ENCODE measurements around the gene CLC.

The CLC gene

DNA sequence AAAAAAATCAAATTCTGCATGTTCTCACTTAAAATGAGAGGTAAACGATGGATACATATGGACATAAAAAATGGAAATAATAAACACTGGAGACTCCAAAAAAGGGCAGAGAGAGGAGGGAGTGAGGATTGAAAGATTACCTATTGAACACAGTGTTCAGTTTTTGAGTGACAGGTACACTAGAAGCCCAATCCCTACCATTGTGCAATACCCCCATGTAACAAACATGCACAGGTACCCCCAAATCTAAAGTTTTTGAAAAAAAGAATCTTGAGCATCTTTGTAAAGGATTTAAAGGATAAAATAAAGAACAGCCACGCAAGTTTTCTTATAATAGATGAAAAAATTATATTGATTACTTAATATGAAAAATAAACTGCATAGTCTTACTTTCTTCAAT lies 16.7 kb upstream of the CLC start (continued):
- TF ChIP-seq ZNF518A (tag by site-specific recombination; conservative IDR thresholded peaks at IDR 0.05; ENCODE audit: low read depth) (no peak), YY1 (tag by site-specific recombination; IDR thresholded peaks at IDR 0.05) (no peak), ZNF37A (tag by site-specific recombination; IDR thresholded peaks at IDR 0.05) (no peak), ZNF670 (tag by site-specific recombination; IDR thresholded peaks at IDR 0.05; ENCODE audit: low read depth) (no peak)

DNA sequence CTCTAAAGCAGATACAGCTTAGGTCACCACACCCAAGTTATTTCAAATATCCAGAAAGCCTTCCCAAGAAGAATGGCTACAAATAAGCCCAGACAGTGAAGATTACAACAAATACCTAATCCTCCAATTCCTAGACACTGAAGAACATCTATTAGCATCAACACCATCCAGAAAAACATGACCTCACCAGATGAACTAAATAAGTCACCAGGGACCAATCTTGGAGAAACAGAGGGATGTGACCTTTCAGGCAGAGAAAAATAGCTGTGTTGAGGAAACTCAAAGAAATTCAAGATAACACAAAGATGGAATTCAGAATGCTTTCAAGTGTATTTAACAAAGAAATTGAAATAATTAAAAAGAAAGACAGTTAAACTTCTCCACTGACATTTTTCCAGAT lies 15.0 kb upstream of the CLC start:
- CTCF ChIA-PET = interaction anchor here (0.6 to 1.4 kb wide), 4 partner anchors 13 to 91 kb away, joined by 3 to 4 read pairs (median 4); no protein-coding TSS in a partner anchor
- POLR2A ChIA-PET = no interaction called here
- Histone ChIP-seq H3K4me3 (ENCODE audit: low read depth, low read length) (no peak overlapping the region), H3K36me3 (ENCODE audit: control insufficient read depth in 2 of 2, insufficient read depth in 1 of 2, low read length in 2 of 2) (no peaks in the 10 kb centered on the region), H3K27ac (ENCODE audit: extremely low read depth, low read depth, low read length) (no peak overlapping the region), H3K9me3 (ENCODE audit: control insufficient read depth, insufficient read depth, low read depth, low read length) (peaks cover 2% of the 10 kb centered on the region), H3K4me1 (ENCODE audit: control insufficient read depth, insufficient read depth, low read length) (peaks cover 8% of the 10 kb centered on the region)
- no peak for TF ChIP-seq ZBTB8A (tag by site-specific recombination; IDR thresholded peaks at IDR 0.05)
- peak; percentile 95 for TF ChIP-seq ZBTB49 (tag by site-specific recombination; IDR thresholded peaks at IDR 0.05; ENCODE audit: low read depth)
- TF ChIP-seq, protein P1, sequence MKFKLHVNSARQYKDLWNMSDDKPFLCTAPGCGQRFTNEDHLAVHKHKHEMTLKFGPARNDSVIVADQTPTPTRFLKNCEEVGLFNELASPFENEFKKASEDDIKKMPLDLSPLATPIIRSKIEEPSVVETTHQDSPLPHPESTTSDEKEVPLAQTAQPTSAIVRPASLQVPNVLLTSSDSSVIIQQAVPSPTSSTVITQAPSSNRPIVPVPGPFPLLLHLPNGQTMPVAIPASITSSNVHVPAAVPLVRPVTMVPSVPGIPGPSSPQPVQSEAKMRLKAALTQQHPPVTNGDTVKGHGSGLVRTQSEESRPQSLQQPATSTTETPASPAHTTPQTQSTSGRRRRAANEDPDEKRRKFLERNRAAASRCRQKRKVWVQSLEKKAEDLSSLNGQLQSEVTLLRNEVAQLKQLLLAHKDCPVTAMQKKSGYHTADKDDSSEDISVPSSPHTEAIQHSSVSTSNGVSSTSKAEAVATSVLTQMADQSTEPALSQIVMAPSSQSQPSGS (tag by site-specific recombination; IDR thresholded peaks at IDR 0.05; ENCODE audit: low read depth) = peak; percentile 65
- TF ChIP-seq ZBTB48 (tag by site-specific recombination; IDR thresholded peaks at IDR 0.05) = 0 out of 2 replicates have a peak, but pooled peaks have one; percentile 6
- TF ChIP-seq ZNF558 (tag by site-specific recombination; IDR thresholded peaks at IDR 0.05) = no peak
- no peak for TF ChIP-seq GLI2 (tag by site-specific recombination; IDR thresholded peaks at IDR 0.05; ENCODE audit: borderline replicate concordance, low read depth)
- no peak for TF ChIP-seq ZSCAN30 (tag by site-specific recombination; IDR thresholded peaks at IDR 0.05)
- 0 out of 2 replicates have a peak, but pooled peaks have one; percentile 15 for TF ChIP-seq ZNF692 (tag by site-specific recombination; IDR thresholded peaks at IDR 0.05)
- TF ChIP-seq YY2 (tag by site-specific recombination; IDR thresholded peaks at IDR 0.05) = no peak
- no peak for TF ChIP-seq ZNF701 (tag by site-specific recombination; IDR thresholded peaks at IDR 0.05)
- TF ChIP-seq ZNF596 (tag by site-specific recombination; IDR thresholded peaks at IDR 0.05) = no peak
- TF ChIP-seq ZFHX2 (tag by site-specific recombination; conservative IDR thresholded peaks at IDR 0.05) = no peak

All from HEK293 (cell line).